AG08395 (cell line): ENCODE data around the gene NDUFB3.
"Not testable (repeated sequence)": the region's sequence is repeated elsewhere in the genome, so short reads cannot be mapped to it uniquely, and the experiment has no call there.

Source experiments
- DNase-seq: peaks from one replicate; pipeline ENCODE4 v3.0.0; 2012; ENCODE audit warnings: mixed read lengths, low spot score

NDUFB3 gene

DNA sequence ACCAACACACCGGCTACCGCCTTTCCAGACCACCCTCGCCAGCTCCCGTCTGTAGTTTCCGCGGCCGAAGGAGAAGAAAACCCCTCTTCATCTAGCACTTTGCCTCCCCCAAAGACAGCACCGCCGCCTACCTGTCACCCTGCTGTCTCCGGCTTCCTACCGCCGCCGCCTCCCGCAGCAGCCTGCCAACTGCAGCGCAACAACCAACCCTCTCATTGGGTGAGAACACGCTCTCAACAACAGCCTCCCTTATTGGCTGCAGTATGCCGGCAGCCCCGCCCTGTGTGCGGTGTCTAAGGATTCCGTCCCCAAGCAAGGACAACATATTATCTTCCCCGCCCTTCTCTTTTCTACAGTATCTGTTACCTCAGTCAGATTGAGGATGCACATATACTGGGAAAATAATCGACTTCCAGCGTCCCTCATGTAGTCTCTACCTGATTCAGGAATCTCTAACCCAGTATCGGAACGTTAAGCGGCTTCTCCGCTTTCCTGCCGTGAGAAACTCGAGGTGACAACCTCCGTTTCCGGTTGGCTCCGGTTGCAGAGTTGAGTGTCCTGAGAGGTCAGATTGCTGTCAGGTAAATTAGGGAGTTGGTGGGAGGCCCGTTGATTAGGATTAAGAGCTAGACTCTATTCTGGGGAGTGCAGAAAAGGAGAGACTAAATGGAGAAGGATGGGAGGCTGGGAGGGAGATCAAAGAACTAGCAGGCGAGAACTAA, at the start of gene NDUFB3, which contains the start of gene HYCC2:
Gene NDUFB3, plus strand, starts transcription at position 523 of the 722 bp plus-strand sequence. CDS start 6,882 bp downstream, outside the sequence.
Gene HYCC2, minus strand, starts transcription at position 193 of the 722 bp plus-strand sequence. CDS start 47,662 bp downstream, outside the sequence.
- peak; percentile 99 for DNase-seq

DNA sequence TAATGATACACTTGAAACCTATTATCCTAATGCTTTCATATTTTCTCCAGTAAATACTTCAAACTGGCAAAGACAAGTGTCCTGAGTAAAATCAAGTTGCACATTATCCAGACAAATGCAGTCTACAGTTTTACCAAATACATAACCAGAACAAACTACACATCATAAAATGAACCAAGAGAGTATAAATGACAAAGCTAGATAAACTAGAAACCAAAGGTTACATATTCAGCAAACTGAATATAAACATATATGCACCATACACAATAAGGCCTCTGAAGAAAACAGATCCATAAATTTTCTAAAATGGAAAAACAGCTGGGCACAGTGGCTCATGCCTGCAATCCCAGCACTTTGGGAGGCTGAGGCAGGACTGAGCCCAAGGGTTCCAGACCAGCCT, 47.3 kb upstream of the NDUFB3 start:
- DNase-seq = no peak

DNA sequence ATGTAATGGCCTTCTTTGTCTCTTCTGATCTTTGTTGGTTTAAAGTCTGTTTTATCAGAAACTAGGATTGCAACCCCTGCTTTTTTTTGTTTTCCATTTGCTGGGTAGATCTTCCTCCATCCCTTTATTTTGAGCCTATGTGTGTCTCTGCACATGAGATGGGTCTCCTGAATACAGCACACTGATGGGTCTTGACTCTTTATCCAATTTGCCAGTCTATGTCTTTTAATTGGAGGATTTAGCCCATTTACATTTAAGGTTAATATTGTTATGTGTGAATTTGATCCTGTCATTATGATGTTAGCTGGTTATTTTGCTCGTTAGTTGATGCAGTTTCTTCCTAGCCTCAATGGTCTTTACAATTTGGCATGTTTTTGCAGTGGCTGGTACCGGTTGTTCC, 37.4 kb upstream of the NDUFB3 start:
- not testable (repeated sequence) for DNase-seq

DNA sequence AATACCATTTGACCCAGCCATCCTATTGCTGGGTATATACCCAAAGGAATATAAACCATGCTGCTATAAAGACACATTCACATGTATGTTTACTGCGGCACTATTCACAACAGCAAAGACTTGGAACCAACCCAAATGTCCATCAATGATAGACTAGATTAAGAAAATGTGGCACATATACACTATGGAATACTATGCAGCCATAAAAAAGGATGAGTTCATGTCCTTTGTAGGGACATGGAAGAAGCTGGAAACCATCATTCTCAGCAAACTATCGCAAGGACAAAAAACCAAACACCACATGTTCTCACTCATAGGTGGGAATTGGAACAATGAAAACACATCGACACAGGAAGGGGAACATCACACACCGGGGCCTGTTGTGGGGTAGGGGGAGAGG, 33.4 kb upstream of the NDUFB3 start:
- not testable (repeated sequence) for DNase-seq

DNA sequence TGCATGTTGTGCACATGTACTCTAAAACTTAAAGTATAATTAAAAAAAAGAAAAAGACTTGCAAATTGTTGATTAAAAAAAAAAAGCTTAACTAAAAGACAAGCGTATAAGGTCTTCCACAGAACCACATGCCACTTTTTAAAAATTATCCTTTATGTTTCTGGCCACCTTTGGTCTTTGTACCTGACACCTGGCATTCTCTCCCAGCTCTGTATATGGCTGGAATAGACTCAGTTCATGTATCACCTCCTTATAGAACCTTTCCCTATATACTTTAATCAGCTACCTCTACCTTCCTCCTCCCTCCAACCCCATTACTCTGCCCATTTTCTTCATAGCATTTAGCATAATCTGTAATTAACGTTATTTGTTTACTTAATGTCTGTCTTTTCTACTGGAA, 32.9 kb upstream of the NDUFB3 start:
- DNase-seq = no peak

DNA sequence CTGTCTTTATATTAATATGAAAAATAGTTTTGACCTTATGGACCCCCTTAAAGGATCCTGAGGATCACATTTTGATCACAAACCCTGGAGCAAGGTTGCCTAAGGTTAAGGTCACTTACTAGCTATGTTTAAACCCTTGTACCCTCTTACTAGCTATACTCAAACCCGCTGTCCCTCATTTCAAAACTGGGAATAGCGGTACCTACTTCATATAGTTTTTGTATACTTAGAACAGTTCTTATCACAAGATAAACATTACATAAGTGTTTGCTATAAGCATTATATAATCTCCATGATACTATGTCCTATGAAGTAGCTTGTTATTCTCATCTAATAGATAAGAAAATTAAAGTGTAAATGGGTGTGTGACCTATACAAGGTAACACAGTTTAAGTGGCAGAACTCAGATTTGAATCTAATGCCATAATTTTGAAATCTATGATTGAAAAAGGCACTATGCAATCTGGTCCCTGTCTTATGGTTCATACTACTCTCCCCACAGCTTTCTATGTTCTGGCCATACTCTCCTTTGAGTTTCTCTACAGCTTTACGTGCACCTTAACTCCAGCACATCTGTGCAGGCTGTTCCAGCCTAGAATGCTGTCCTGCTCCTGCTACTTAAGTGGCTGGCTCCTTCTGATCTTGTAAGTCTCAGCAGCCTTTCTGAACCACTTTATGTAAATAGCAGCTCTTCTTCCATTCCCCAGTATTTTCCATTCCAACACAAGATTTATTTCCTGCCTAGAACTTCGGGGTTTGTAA, 30.8 kb upstream of the NDUFB3 start:
- no peak for DNase-seq

DNA sequence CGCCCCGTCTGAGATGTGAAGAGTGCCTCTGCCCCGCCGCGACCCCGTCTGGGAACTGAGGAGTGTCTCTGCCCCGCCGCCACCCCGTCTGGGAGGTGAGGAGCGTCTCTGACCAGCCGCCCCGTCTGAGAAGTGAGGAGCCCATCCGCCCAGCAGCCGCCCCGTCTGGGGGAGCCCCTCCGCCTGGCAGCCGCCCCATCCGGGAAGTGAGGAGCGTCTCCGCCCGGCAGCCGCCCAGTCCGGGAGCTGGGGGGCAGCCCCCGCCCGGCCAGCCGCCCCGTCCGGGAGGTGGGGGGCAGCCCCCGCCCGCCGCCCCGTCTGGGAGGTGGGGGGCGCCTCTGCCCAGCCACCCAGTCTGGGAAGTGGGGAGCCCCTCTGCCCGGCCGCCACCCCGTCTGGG, 29.4 kb upstream of the NDUFB3 start:
- DNase-seq = not testable (repeated sequence)

DNA sequence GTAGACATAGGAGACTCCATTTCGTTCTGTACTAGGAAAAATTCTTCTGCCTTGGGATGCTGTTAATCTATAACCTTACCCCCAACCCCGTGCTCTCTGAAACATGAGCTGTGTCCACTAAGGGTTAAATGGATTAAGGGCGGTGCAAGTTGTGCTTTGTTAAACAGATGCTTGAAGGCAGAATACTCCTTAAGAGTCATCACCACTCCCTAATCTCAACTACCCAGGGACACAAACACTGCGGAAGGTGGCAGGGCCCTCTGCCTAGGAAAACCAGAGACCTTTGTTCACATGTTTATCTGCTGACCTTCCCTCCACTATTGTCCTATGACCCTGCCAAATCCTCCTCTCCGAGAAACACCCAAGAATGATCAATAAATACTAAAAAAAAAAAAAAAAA, 28.8 kb upstream of the NDUFB3 start:
- not testable (repeated sequence) for DNase-seq

DNA sequence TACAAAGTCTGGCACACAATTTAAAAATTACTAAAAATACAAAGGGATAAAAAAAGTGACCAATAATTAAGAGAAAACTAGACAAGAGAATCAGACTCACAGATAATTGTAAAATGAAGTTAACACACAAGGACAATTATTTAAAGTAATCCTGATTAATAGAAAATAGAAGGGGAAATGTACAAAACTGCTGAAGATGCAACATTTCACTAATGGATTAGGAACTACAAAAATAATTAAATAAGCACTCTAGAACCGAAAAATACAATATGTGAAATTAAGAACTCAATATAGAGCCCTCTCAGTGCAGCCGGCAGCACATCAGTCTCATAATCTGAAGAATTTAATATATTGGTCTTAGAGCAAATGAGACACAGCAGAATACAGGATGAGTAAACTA, 24.9 kb upstream of the NDUFB3 start:
- DNase-seq = no peak

DNA sequence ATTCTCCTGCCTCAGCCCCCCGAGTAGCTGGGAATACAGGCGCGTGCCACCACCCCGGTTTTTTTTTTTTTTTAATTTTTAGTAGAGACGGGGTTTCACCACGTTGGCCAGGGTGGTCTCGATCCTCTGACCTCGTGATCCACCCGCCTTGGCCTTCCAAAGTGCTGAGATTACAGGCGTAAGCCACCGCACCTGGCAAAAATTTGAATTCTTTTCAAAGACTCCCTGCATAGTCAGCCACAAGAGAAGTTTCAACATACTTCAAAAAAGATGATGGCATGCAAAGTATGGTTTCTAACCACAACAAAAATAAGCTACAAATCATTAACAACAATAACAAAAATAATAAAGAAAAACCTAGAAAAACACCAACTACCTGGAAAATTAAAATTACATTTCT, 22.3 kb upstream of the NDUFB3 start:
- DNase-seq = no peak

DNA sequence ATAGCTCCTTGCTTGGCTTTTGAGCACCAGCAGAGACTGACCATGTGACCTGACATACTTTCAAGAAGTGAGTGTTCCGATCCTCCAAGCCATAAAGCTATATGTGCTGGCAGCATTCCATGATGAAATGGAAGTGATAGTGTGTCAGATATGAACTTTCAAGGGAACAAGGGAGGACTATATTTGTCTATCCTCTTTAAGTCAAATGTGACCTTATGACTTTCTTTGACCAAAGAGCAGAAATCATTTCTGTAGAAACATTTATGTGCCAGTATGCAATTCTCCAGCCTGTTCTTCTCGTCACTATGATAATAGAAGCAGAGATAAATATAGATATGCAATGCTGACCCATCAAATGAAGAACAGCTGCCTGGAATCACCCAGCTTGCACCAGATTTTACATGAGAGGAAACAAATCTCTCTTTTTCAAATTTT, 14.7 kb upstream of the NDUFB3 start:
- DNase-seq = no peak

DNA sequence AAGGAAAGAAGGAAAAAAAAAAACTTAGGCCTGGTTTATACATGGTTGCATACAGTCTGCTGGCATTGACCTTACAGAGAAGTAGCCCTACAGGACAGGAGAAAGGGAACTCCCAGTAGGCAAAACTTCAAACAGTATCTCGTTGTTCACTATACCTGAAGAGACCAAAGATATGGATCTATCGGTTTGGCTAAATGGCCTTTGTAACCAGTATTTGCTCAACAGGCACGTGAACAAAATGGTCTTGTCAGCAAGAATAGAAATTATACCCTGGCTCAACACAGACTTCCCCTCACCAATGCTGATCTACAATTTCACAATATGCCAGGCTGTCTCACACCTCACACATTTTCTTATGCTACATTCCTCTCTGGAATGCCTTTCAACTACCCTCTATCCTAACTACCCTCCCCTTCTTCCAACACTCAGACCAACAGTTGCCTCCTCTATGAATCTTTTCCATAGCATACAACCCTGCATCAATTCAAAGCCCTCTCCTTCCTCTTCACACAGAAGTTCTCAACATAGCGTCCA, 14.0 kb upstream of the NDUFB3 start:
- no peak for DNase-seq

DNA sequence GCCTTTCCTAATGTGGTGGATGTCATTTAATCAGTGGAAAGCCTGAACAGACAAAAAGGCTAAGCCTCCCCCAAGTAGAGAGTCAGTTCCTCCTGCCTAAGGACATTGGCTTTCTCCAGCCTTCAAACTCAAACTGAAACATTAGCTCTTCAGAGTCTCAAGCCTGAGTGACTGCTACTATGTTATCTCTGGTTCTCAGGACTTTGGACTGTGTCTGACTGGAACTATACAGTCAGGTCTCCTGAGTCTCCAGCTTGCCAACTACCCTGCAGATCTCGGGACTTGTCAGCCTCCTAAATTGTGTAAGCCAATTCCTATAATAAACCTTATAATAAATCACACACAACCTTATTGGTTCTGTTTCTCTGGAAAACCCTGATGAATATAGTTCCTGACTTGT, 12.9 kb upstream of the NDUFB3 start:
- no peak for DNase-seq

DNA sequence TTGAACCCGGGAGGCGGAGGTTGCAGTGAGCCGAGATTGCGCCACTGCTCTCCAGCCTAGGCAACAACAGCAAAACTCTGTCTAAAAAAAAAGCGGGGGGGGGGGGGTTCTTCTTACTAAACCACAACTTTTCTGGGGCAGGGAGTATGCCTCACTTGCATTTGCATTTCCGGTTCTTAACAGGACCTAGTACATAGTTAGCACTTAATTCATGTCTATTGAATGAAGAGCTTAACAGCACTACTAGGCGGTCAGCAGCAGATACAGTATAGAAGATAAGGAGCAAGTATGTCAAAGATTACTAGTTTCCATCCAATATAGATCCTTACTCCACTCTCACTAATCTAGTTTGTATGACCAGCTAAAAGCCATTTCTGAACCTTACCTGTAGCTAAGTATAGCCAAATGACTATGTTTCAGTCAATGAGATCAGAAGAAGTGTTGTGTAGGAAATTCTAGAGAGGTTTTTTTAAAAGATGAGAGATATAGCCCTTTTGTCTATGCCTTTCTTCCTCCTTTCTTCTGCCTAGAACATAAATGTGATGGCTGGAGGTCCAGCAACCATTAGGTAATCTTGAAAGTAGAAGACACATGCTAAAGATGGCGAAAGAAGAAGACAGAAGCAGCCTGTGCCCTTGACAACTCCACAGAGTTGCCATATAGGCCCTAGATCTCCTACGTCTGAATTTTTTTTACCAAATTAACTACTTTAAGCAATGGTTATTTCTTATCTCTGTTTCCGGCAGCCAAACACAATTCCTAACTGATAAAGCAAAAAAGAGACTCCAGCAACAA, 11.6 kb upstream of the NDUFB3 start:
- DNase-seq = no peak

DNA sequence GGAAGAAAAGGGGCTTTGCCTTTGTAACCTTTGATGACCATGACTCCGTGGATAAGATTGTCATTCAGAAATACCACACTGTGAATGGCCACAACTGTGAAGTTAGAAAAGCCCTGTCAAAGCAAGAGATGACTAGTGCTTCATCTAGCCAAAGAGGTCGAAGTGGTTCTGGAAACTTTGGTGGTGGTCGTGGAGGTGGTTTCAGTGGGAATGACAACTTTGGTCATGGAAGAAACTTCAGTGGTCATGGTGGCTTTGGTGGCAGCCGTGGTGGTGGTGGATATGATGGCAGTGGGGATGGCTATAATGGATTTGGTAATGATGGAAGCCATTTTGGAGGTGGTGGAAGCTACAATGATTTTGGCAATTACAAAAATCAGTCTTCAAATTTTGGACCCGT, 8.3 kb upstream of the NDUFB3 start:
- DNase-seq = not testable (repeated sequence)

DNA sequence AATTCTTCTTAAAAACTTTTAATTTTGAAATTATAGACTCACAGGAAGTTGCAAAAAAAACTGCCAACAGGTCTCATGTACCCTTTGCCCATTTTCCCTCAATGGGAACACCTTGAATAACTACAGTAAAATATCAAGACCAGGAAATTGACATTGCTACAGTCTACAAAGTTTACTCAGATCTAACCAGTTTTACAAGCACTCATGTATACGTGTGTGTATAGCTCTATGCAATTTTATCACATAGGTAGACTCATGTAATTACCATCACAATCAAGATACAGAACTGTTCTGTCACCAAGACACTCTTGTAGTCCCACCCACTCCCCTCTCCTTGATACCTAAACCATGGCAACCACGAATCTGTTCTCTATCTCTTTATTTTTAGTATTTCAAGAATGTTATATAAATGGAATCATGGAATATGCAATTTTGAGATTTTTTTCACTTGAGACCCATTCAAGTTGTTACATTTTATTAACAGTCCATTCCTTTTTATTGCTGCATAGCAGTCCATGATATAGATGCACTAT, 6.9 kb upstream of the NDUFB3 start:
- DNase-seq = no peak

DNA sequence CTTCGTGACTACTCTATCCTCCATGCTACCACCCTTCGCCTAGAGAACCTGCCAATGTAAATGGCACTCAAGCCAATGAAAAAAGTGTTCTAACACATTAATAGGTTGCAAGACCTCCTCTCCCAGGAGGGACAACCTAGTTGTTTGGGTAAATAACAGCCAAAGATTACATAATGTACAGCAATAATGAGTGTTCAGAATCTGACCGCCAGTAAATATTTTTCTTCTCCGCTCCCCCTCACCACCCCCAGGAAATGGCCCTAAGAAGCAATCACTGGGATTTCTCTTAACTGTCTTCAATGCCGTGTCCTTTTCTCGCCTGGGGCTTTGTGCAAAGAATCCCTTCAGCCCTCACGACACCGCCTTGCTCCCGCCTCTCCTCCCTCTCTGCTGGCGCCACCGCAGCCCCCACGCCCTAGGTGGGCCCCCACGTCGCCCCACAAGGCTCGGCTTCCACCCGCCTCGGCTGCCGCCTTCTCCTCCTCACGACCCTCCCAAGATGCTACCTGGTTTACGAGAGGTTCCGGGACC, 788 bp upstream of the NDUFB3 start:
- peak; percentile 15 for DNase-seq

DNA sequence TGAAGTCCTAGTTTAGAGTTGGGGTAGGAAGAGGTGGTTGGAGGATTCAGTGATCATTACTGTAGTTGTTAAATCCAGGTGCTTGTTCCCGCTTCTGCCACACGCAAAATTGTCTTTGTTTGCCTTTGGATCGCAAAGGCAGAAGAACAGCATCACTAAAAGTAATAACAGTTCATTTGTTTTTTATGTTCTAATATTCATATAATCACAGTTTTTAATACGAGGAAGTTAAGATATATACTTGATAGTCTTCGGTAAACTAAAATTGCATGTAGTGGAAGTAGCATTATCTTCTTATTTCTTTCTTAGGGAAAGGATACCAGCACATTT, 365 bp downstream of the NDUFB3 start:
- DNase-seq = no peak

DNA sequence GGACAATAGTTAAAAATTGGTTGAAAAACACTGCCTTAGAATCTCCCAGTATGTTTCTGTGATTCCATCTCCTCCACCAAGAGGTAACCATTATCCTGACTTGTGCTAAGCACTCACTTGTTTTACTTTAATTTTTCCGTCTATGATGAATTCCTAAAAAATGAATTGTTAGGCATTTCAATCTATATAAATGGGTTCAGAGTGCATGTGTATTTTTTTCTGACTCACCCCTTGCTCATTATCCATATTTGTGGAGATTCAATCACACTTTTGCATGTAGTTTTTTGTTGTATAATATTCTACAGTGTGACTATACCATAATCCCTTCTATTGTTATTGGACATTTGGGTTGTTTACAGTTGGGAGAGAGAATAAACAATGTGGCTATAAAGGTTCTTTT, 1.3 kb downstream of the NDUFB3 start:
- no peak for DNase-seq

DNA sequence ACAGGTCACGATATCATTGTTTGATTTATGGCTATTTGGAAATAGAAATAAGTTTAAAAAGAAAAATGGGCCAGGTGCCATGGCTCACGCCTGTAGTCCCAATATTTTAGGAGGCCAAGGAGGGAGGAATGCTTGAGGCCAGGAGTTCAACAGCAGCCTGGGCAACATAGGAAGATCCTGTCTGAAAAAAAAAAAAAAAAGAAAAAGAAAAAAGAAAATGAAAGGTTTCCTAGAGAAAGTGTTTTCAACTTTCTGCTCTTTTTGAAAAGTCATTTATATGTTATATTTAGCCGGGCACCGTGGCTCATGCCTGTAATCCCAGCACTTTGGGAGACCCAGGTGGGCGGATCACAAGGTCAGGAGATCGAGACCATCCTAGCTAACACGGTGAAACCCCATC, 3.2 kb downstream of the NDUFB3 start:
- no peak for DNase-seq

DNA sequence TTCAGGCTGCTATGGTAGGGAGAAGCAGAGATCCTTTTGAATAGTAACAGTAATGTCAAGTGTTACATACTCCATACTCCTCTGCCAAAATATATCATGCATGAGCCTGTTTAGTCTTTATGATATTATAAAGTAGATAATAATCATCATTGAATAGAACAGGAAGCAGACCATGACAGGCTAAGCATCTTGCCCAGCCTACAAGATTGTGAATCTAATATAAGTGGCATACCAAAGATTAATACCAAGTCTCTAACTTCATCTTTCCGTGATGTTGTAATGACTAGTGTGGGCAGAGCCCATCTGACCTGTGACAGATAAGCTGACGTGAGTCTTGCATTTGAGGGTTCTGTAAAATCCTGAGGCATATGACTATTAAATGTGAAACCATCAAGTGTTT, 13.1 kb downstream of the NDUFB3 start:
- DNase-seq = no peak

DNA sequence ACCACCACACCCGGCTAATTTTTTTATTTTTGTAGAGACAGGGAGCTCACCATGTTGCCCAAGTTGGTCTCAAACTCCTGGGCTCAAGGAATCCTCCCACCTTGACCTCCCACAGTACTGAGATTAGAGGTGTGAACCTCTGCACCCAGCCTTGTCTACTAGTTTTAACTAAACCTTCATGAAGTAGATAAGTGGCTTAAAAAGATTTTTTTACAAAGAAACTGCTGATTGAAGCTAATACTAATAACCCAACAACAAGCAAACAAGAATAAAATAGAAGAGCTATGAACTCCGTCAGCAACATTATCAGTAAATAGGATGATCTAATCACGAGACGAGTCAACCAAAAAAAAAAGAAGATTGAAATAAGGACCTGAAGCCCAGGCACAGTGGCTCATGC, 18.8 kb downstream of the NDUFB3 start:
- no peak for DNase-seq
